WTC11 (cell line): Measurements from ENCODE around the gene CCHCR1.

ENCODE experiments used
- CREM ChIP-seq: sonication (generic); formaldehyde crosslinking; IDR thresholded peaks from 2 replicates; pipeline ENCODE4 v1.8.1; 2022; ENCODE audit warnings: mild to moderate bottlenecking, missing genetic modification reagents, moderate library complexity
- CTCF ChIP-seq: fragments of 200-600 bp; IDR thresholded peaks from 2 replicates; pipeline ENCODE4 v1.8.0; 2022; ENCODE audit warnings: antibody characterized with exemption
- E2F4 ChIP-seq: sonication (generic); formaldehyde crosslinking; IDR thresholded peaks from 2 replicates; pipeline ENCODE4 v1.8.1; 2022; ENCODE audit warnings: low read depth, mild to moderate bottlenecking, moderate library complexity, missing genetic modification reagents, borderline replicate concordance
- HMGXB4 ChIP-seq: sonication (generic); formaldehyde crosslinking; IDR thresholded peaks from 2 replicates; pipeline ENCODE4 v1.8.1; 2023; ENCODE audit warnings: mild to moderate bottlenecking, moderate library complexity, missing genetic modification reagents
- NFE2L1 ChIP-seq: sonication (generic); formaldehyde crosslinking; IDR thresholded peaks from 2 replicates; pipeline ENCODE4 v1.8.1; 2023; ENCODE audit warnings: missing genetic modification reagents
- SMAD3 ChIP-seq: sonication (generic); formaldehyde crosslinking; IDR thresholded peaks from 2 replicates; pipeline ENCODE4 v1.8.0; 2022; ENCODE audit warnings: missing genetic modification reagents, mild to moderate bottlenecking, borderline replicate concordance
- ZMAT4 ChIP-seq: fragments of 250-450 bp; sonication (Bioruptor Pico); IDR thresholded peaks from 2 replicates; pipeline ENCODE4 v1.9.0; 2021; ENCODE audit warnings: mild to moderate bottlenecking

- no peak for TF ChIP-seq E2F4 (CRISPR knock-in tag)
- TF ChIP-seq ZMAT4 (CRISPR knock-in tag) = no peak
- TF ChIP-seq CTCF = no peak
- no peak for TF ChIP-seq CREM (CRISPR knock-in tag)
- TF ChIP-seq HMGXB4 (CRISPR knock-in tag) = no peak
- TF ChIP-seq NFE2L1 (CRISPR knock-in tag) = no peak
- no peak for TF ChIP-seq SMAD3 (CRISPR knock-in tag)
Observed at GRCh38 chr6:31125162-31125561, 32.4 kb downstream of the CCHCR1 start.
